ENCODE measurements around the gene C5orf24.
"Not testable (repeated sequence)": the region's sequence is repeated elsewhere in the genome, so short reads cannot be mapped to it uniquely, and the experiment has no call there.

The C5orf24 gene

GRCh38 chr5:134857401-134857800, 11.6 kb downstream of the C5orf24 start:
- no peak for DNase-seq (ENCODE audit: low read depth)

DNA sequence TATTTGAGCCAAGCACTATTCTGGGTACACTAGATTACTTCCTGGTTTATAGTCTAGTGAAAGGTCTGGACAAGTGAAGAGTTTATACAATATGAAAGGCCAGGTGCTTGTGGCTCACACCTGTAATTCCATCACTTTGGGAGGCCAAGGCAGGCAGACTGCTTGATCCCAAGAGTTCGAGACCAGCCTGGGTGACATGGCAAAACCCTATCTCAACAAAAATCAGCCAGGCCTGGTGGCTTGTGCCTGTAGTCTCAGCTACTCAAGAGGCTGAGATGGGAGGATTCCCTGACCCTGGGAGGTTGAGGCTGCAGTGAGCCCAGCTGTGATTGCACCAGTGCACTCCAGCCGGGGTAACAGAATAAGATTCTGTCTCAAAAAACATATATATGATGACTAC, 18.9 kb downstream of the C5orf24 start:
- no peak for DNase-seq (ENCODE audit: low read depth)

GRCh38 chr5:134873494-134873893, 27.7 kb downstream of the C5orf24 start:
- DNase-seq (ENCODE audit: low read depth): no peak

GRCh38 chr5:134873987-134874830, 28.4 kb downstream of the C5orf24 start, which contains the start of gene TXNDC15:
Gene TXNDC15 (plus strand): TSS chr5:134874371. CDS start chr5:134874428, 57 bp downstream.
- no peak for DNase-seq (ENCODE audit: low read depth)

DNA sequence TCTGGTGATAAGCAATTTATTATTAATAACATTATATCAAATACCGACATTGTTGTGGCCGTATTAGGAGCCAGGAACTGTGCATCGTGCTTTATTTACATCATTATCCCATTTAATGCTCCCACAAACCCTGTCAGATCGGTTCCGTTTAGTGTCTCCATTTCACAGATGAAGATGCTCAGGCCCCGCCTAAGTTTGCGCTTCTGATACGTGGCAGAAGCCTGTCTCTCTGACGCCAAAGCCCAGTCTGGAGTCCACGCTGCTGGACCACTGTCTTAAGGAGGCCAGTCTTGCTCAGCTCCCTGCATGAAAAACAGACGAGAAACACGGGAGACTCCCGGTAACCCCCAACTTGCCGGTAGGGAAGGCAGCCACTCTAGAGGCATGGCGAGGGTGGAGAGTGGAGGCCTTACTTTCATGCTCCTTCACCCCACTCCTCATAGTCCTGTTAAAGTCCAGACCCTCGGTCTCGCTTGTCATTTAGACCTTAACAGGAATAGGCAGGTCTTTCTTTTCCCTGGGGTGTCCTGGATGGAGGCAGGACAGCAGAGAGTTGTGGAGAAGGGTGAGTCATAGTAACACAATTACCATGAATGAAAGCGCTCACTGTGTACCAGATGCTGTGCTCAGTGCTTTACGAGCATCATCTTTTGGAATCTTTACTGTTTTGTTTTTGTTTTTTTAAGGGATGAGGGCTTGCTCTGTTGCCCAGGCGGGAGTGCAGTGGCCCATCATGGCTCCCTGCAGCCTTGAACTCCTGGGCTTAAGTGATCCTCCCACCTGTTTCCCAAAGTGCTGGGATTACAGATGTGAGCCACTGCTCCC, 29.3 kb downstream of the C5orf24 start:
- peak; percentile 65 for DNase-seq (ENCODE audit: low read depth)

GRCh38 chr5:134877159-134877558, 31.4 kb downstream of the C5orf24 start:
- no peak for DNase-seq (ENCODE audit: low read depth)

DNA sequence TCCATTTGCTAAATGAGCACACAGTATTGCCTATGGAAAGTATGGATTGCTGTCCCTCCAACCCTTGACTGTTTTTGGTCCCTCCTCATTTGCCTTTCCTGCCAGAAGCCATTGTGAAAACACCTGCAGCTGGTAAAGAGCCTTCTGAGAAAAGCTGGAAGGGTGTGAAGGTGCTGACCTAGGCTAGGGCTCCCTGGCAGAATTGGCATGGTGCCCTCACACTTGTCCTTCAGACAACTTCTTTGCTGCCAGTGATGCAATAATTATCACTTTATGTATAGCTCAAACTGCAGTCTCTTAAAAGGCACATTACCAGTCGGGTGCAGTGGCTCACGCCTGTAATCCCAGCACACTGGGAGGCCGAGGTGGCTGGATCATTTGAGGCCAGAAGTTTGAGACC, 32.6 kb downstream of the C5orf24 start:
- no peak for DNase-seq (ENCODE audit: low read depth)

- DNase-seq (ENCODE audit: low read depth): no peak
Observed at GRCh38 chr5:134879456-134879855, 33.7 kb downstream of the C5orf24 start.

- DNase-seq (ENCODE audit: low read depth): not testable (repeated sequence)
Observed at GRCh38 chr5:134880937-134881336, 35.2 kb downstream of the C5orf24 start.

GRCh38 chr5:134881711-134882110, 35.9 kb downstream of the C5orf24 start:
- not testable (repeated sequence) for DNase-seq (ENCODE audit: low read depth)

DNA sequence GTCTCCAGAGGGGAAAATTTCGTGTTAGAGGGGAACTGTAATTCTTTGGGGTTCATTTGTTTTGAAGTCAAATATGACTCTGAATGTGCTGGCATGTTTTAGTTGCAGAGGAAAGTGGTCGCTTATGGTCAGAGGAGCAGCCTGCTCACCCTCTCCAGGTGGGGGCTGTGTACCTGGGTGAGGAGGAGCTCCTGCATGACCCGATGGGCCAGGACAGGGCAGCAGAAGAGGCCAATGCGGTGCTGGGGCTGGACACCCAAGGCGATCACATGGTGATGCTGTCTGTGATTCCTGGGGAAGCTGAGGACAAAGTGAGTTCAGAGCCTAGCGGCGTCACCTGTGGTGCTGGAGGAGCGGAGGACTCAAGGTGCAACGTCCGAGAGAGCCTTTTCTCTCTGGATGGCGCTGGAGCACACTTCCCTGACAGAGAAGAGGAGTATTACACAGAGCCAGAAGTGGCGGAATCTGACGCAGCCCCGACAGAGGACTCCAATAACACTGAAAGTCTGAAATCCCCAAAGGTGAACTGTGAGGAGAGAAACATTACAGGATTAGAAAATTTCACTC, 41.9 kb downstream of the C5orf24 start:
- DNase-seq (ENCODE audit: low read depth): no peak

DNA sequence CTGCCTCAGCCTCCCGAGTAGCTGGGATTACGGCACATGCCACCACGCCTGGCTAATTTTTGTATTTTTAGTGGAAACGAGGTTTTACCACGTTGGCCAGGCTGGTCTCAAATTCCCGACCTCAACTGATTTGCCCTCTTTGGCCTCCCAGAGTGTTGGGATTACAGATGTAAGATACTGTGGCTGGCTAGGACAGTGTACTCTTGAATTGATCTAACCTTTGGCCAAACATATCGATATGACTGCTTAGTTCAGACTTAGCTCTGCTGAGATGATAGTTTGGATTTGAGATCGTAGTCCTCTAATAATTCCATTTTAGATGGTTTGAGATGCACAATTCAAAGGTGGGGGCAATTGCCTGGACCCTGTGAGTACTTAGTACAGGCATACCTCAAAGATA, 43.6 kb downstream of the C5orf24 start:
- DNase-seq (ENCODE audit: low read depth): no peak

DNA sequence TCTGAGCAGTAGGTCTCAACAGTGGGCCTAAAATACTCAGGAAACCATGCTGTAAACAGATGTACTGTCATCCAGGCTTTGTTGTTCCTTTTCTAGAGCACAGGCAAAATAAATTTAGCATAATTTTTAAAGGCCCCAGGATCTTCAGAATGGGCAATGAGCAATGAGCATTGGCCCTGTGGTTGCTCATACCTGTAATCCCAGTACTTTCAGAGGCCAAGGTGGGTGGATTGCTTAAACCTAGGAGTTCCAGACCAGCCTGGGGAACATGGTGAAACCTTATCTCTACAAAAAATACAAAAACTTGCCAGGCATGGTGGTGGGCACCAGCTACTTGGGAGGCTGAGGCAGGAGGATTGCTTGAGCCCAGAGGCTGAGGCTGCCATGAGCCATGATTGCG, 45.7 kb downstream of the C5orf24 start:
- DNase-seq (ENCODE audit: low read depth): no peak

DNA sequence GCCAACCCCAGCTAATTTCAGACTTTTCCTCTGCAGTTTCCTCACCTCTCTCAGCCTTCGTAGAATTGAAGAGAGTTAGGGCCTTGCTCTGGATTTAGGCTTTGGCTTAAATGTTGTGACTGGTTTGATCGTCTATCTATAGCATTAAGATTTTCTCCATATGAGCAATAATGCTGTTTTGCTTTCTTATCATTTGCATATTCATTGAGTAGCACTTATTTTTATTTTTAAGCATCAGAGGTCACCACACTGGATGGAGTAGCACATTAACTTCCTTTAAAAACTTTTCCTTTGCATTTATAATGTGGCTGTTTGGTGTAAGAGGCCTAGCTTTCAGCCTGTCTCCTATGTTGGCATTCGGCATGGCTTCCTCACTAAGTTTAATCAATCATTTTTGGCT, 46.5 kb downstream of the C5orf24 start:
- DNase-seq (ENCODE audit: low read depth): no peak

DNA sequence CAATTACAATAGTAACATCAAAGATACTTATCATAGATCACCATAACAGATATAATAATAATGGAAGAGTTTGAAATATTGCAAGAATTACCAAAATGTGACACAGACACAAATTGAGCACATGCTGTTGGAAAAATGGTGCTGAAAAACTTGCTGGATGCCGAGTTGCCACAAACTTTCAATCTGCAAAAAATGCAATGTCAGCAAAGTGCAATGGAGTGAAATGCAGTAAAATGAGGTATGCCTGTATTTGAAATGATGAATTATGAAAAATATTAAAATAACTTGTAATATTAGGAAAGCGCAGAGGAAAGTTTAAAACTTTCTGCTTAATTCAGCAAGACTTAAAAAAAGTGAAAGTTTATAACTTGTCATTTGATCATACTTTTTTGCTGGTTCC, 47.2 kb downstream of the C5orf24 start:
- no peak for DNase-seq (ENCODE audit: low read depth)

DNA sequence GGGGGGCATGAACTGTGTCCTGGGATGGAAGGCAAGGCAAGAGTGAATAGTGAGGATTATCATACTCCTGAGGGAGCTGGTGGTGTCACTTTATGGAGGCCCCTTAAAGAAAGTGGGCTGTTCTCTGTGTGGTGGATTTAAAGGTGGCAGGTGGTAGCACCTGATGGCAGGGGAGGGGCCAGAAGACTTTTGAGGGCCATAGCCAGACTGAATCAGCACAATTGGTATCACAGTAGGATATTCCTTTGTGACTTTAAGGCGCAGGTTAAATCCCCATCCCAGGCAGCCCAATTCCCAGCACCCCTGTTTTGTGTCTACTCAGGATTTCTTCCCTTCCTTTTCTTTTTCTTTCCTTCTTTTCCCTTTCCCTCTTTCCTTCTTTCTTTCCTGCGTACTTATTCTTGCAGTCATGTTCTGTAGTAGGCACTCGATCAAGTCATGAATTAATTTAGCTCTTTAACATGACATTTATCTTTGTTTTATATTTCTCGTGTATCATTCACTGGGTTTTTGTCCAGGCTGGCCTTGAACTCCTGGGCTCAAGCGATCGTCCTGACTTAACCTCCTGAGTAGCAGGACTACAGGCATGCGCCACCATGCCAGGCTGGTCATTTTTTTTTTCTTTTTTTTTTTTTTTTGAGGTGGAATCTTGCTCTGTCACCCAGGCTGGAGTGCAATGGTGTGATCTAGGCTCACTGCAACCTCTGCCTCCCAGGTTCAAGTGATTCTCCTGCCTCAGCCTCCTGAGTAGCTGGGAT, 48.2 kb downstream of the C5orf24 start:
- no peak for DNase-seq (ENCODE audit: low read depth)

GRCh38 chr5:134902071-134902801, 56.5 kb downstream of the C5orf24 start:
- DNase-seq (ENCODE audit: low read depth): no peak

DNA sequence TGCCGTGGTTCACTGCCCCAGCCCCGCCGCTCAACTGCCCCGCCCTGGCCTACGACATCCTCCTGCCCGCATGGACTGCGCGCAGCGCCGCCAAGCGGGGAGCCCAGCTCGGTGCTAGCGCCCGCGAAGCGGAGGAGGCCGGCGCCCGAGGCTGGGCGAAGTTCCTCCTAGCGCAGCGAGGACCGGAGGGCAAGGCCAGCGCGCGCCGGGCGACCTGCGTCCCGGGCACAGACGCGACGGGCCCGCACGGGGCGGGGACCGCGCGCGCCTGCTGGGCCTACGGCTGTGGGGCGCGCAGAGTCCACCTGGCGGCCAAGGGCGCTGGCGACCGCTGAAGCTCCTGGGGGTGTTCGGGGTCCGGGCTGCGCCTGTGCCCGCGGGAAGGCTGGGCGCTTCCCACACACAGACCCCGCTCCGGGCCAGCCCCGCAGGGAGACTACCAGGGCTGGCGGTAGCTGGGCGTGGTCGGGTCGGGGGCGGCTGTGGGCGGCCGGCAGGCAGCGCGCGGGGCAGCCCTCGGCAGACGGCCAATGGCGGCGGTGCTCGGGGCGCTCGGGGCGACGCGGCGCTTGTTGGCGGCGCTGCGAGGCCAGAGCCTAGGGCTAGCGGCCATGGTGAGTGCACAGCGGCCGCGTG, 59.0 kb downstream of the C5orf24 start, which contains the start of gene PCBD2:
Gene PCBD2, plus strand, starts transcription at position 522 of the 636 bp plus-strand sequence. Its CDS starts 9 bp downstream, at position 531.
- peak; percentile 44 for DNase-seq (ENCODE audit: low read depth)

GRCh38 chr5:134905246-134905996, 59.7 kb downstream of the C5orf24 start:
- DNase-seq (ENCODE audit: low read depth): peak; percentile 23

GRCh38 chr5:134906811-134907210, 61.0 kb downstream of the C5orf24 start:
- no peak for DNase-seq (ENCODE audit: low read depth)

All from non-pigmented ciliary epithelial cell (primary cell).